Adipose tissue (tissue), 3 donors: Measurements from ENCODE around the gene EXD3. TPM values are rescaled to one million over a fixed set of nuclear protein-coding genes. Genes with fewer than 3 reads are reported as not detected.
"Not testable (repeated sequence)": the region's sequence is repeated elsewhere in the genome, so short reads cannot be mapped to it uniquely, and the experiment has no call there.

Source experiments
- H3K27ac ChIP-seq: one replicate; pipeline ENCODE4 v1.5.1; 2013; ENCODE audit warnings: low read depth, low read length
- WGBS, 3 donors: extraction: QIAGEN DNeasy Blood & Tissue Kit; methylation state at CpG; one replicate each; pipeline ENCODE4 v1.1.7; 2013; 5-methylcytosine and 5-hydroxymethylcytosine counted together
- polyA plus RNA-seq, 3 donors: library from polyadenylated mRNA; stranded (reverse); fragments of 200-250 nt; gene quantifications; one replicate each; pipeline ENCODE4 v1.2.3, GENCODE V29; 2013
- donor health status: healthy with polysubstance abuse.
- donor health status: Bipolar disorder and iron deficiency.
- donor health status: healthy.

Gene EXD3
- polyA plus RNA-seq, 3 donors: 7.6 to 38.5 (median 14.0) TPM

DNA sequence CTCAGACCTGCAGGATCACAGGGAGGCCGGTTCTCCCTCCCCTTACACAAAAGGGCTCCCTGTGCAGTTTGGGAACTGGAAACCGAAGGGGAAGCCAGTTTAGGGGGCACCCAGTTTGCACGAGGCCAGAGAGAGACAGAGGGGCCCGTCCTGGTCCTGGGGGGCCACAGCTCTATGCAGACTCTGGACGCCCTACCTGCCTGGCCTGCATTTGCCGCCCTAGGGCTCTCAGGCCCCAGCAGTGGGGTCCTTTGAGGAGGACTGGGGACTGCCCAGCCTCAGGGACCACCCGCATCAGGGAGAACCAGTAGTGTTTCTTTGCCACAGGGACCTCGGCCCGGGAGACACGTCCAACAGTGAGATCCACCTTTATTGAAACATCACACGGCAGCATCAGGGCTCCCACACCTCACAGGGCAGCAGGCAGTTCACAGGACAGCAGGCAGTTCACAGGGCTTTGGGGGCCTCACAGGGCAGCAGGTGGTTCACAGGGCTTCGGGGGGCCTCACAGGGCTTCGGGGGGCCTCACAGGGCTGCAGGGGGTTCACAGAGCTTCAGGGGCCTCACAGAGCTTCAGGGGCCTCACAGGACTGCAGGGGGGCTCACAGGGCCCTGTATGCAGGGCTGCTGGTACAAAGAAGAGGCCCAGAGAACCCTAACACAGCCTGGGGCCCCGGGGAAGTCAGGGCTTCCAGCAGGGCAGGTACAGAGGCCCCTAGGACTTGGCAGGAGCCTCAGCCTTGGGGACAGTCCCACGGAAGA is 36.8 kb upstream of the EXD3 start:
- 43 to 50% (median 48%) methylated on average over 14 to 15 of the region's 15 CpGs for WGBS, 3 donors
- H3K27ac ChIP-seq: no peak overlapping the region

GRCh38 chr9:137459152-137459600 is 36.2 kb upstream of the EXD3 start, which contains the start of gene NSMF:
TSS of gene NSMF (minus strand) at chr9:137459334. CDS start at chr9:137459102, 232 bp downstream.
- no peak within 1 kb of the TSS for H3K27ac ChIP-seq
- WGBS, 3 donors: 0 to 1% (median 1%) methylated on average over 48 to 62 of the region's 62 CpGs

DNA sequence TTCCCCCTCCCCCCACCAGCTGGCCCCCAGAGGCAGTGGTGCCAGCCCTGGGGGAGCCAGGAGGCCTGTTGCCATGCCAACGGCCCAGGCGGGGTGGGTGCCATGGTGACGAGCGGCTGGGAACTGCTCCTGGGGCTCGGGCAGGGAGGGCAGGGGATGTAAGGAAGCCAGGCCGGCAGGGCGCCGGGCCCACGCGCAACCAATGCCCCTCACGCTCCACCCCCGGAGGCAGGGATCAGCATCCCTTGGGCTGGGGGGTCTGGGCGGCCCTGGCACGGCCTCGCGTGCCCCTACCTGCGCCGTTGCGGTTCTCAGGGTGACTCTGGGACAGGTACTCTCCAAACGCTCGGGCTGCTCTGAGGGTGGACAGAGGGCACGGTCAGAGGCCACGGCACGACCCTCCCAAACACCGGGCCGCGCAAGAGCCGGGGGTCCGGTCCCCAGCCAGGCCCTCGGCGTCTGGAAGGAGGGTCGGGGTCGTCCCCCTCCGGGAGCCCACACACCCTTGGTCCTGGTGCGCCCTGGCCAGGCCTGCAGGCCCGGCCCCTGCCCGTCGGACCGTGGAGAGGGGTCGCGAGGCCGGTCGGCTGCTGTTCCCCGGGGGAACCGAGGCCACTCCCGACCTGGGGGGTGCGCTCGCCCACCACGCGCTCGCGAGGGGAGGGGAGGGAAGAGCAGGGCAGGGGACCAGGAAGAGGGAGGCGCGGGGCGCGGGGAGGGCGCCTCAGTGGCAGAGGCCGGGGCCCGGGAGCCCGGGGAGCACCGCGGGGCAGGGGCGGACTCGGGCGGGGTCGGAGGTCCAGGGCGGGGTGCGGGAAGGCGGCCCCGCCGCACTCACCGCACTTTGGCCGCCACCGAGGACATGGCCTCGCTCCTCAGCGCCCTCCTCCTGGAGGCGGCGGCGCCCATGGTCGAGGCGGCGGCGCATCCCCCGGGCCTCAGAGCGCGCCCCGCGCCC is 35.5 kb upstream of the EXD3 start:
- 16 to 34% (median 17%) methylated on average over 54 to 88 of the region's 88 CpGs for WGBS, 3 donors
- no peak overlapping the region for H3K27ac ChIP-seq

- WGBS, 3 donors: 71 to 95% (median 94%) methylated on average over 38 to 44 of the region's 44 CpGs
Observed at GRCh38 chr9:137457406-137458193, 34.6 kb upstream of the EXD3 start.

GRCh38 chr9:137456864-137457405 is 34.0 kb upstream of the EXD3 start:
- no peak overlapping the region for H3K27ac ChIP-seq
- 65 to 98% (median 95%) methylated on average over 10 of the region's 10 CpGs for WGBS, 3 donors

More at GRCh38 chr9:137457406-137458193, 34.6 kb upstream of the EXD3 start:
- H3K27ac ChIP-seq: no peak overlapping the region

GRCh38 chr9:137456061-137456863 is 33.3 kb upstream of the EXD3 start:
- no peak overlapping the region for H3K27ac ChIP-seq
- WGBS, 3 donors: 79 to 89% (median 79%) methylated on average over 12 of the region's 12 CpGs

DNA sequence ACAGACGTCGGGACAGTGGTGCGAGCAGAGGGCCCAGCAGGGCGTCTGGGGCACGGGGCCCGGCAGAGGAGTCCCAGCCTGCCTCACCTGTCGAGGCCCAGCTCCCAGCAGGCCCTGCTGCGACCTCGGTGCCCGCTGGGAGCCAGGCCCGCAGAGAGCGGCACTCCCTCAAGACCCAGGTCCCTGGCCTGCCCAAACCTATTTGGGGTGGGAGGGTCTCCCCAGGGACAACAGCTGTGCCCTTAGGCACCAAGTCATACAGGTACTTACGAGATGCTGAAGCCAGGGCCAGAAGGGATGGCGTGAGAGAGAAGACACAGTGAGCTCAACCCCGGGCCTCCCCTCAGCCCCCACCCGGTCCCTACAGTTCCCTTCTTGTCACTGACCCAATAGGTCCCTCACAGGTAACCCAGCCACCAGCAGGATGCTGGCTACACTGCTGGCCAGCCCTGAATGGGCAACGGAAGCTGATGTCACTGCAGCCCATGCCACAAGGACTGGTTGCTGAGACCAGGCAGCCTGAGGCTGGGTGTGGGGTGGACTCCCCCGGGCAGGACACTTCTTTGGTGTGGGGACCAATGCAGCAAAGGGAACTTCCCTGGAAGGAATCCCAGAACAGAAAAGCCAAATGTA is 32.5 kb upstream of the EXD3 start:
- WGBS, 3 donors: 89 to 93% (median 89%) methylated on average over 17 to 18 of the region's 18 CpGs

GRCh38 chr9:137454597-137455358 is 31.8 kb upstream of the EXD3 start:
- no peak overlapping the region for H3K27ac ChIP-seq
- 55 to 63% (median 56%) methylated on average over 30 of the region's 30 CpGs for WGBS, 3 donors

More for the DNA sequence above, 32.5 kb upstream of the EXD3 start:
- no peak overlapping the region for H3K27ac ChIP-seq

DNA sequence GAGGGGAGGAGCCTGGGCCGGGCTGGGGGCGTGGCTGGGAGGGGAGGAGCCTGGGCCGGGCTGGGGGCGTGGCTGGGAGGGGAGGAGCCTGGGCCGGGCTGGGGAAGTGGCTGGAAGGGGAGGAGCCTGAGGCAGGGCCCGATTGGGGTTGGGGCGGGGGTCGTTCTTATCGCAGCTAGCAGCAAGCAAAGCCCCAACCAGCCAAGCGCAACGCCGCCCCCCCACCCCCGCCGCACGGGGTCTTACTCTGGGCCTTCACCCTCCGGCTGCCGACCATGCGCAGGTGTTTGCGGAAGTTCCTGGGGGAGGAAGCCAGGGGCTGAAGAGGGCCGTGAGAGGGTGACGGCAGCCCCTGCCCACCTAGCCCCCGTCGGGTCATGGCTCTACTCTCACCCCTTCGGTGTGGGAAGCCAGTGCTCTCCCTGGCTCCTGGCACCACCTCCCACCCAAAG is 31.2 kb upstream of the EXD3 start:
- 8 to 26% (median 14%) methylated on average over 13 to 22 of the region's 24 CpGs for WGBS, 3 donors
- no peak overlapping the region for H3K27ac ChIP-seq

GRCh38 chr9:137453643-137454081 is 30.7 kb upstream of the EXD3 start:
- 20 to 32% (median 30%) methylated on average over 25 of the region's 25 CpGs for WGBS, 3 donors
- no peak overlapping the region for H3K27ac ChIP-seq

GRCh38 chr9:137452761-137453642 is 30.0 kb upstream of the EXD3 start:
- 84 to 86% (median 85%) methylated on average over 36 to 43 of the region's 43 CpGs for WGBS, 3 donors
- no peak overlapping the region for H3K27ac ChIP-seq

GRCh38 chr9:137452006-137452760 is 29.2 kb upstream of the EXD3 start:
- WGBS, 3 donors: 83 to 92% (median 84%) methylated on average over 16 to 17 of the region's 17 CpGs
- no peak overlapping the region for H3K27ac ChIP-seq

- not testable (repeated sequence) for H3K27ac ChIP-seq
- WGBS, 3 donors: 61 to 75% (median 71%) methylated on average over 13 to 15 of the region's 31 CpGs
Observed at GRCh38 chr9:137451264-137452005, 28.5 kb upstream of the EXD3 start.
